Measurements from ENCODE around the gene IFT27. TPM values are rescaled to one million over a fixed set of nuclear protein-coding genes. Genes with fewer than 3 reads are reported as not detected.
"Not testable (repeated sequence)": the region's sequence is repeated elsewhere in the genome, so short reads cannot be mapped to it uniquely, and the experiment has no call there.

The IFT27 gene
- total RNA-seq, 4 donors from 2014 or later = 4.4 to 15.8 (median 10.8) TPM

GRCh38 chr22:36732609-36733008 lies 43.3 kb downstream of the IFT27 start:
- DNase-seq (ENCODE audit: low spot score) (no peak), ATAC-seq (ENCODE audit: low FRiP score) (no peak)
- TF ChIP-seq CTCF (IDR thresholded peaks at IDR 0.05) = no peak

GRCh38 chr22:36731916-36732315 lies 44.0 kb downstream of the IFT27 start:
- no peak for TF ChIP-seq CTCF (IDR thresholded peaks at IDR 0.05)
- ATAC-seq (ENCODE audit: low FRiP score) = no peak
- no peak for DNase-seq (ENCODE audit: low spot score)

- DNase-seq (ENCODE audit: low spot score) = not testable (repeated sequence)
Measured at GRCh38 chr22:36731321-36731720, 44.6 kb downstream of the IFT27 start.

GRCh38 chr22:36730176-36730858 lies 45.6 kb downstream of the IFT27 start:
- TF ChIP-seq CTCF (IDR thresholded peaks at IDR 0.05) = no peak
- ATAC-seq (ENCODE audit: low FRiP score) (no peak), DNase-seq (ENCODE audit: low spot score) (no peak)

More at GRCh38 chr22:36731321-36731720, 44.6 kb downstream of the IFT27 start:
- not testable (repeated sequence) for ATAC-seq (ENCODE audit: low FRiP score)

- DNase-seq (ENCODE audit: low spot score) = no peak
- ATAC-seq (ENCODE audit: low FRiP score) = no peak
- no peak for TF ChIP-seq CTCF (IDR thresholded peaks at IDR 0.05)
Measured at GRCh38 chr22:36729321-36729720, 46.6 kb downstream of the IFT27 start.

GRCh38 chr22:36728505-36728904 lies 47.4 kb downstream of the IFT27 start:
- TF ChIP-seq CTCF (IDR thresholded peaks at IDR 0.05) = no peak
- ATAC-seq (ENCODE audit: low FRiP score) (no peak), DNase-seq (ENCODE audit: low spot score) (no peak)

- DNase-seq (ENCODE audit: low spot score) = no peak
- no peak for ATAC-seq (ENCODE audit: low FRiP score)
- TF ChIP-seq CTCF (IDR thresholded peaks at IDR 0.05) = no peak
Measured at GRCh38 chr22:36727927-36728488, 47.9 kb downstream of the IFT27 start.

All from omental fat pad (tissue), 4 donors.